ENCODE results near the gene HTRA3. TPM values are rescaled to one million over a fixed set of nuclear protein-coding genes. Genes with fewer than 3 reads are reported as not detected.

Gene HTRA3
- total RNA-seq, 1 experiment from 2014 or later: 2.3 TPM

- CTCF ChIA-PET: interaction anchor here (1.0 kb wide), 1 partner anchor 71 kb away, joined by 3 read pairs; no protein-coding TSS in a partner anchor
- no peaks in the 10 kb centered on the region; the same call in 1 of the 2 replicates for H3K27me3 Mint-ChIP-seq (ENCODE audit: low read depth)
- no peaks in the 10 kb centered on the region for H3K36me3 Mint-ChIP-seq
- POLR2A ChIA-PET: interaction anchor here (0.6 kb wide), 1 partner anchor 32 kb away, joined by 4 read pairs; no protein-coding TSS in a partner anchor
- ATAC-seq: no peak
- H3K4me1 Mint-ChIP-seq: no peaks in the 10 kb centered on the region
- no peak overlapping the region for H3K4me3 Mint-ChIP-seq
- TF ChIP-seq PRRX2 (CRISPR knock-in tag; IDR thresholded peaks at IDR 0.05): no peak
- DNase-seq (ENCODE audit: low spot score): no peak
- no peak overlapping the region for H3K27ac Mint-ChIP-seq
- no peaks in the 10 kb centered on the region for H3K9me3 Mint-ChIP-seq
Measured at GRCh38 chr4:8248091-8248490, 21.5 kb upstream of the HTRA3 start.

DNA sequence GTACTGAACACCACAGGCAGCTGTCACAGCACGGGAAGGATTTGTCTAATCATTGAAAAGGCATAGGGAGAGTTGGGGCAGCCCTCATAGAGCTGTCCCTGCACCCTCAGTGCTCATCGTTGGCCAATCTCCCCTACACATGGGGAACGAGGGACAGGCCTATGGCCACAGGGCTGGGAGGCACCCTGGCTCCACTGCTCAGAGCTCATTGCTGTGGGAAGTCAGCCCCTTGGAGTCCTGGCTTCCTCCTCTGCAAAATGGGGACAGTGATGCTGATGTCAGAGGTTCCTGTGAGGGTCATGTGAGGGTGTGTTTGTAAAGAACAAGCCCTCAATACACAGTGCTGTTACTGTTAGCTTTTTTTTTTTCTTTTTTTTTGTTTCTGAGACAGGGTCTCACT is 19.3 kb upstream of the HTRA3 start:
- Mint-ChIP-seq H3K4me1 (no peaks in the 10 kb centered on the region), H3K27me3 (ENCODE audit: low read depth) (no peaks in the 10 kb centered on the region), H3K4me3 (no peak overlapping the region), H3K27ac (no peak overlapping the region), H3K9me3 (0 out of 2 replicates have a peak, but pooled peaks cover 7% of the 10 kb centered on the region), H3K36me3 (no peaks in the 10 kb centered on the region)
- CTCF ChIA-PET: interaction anchor here (0.6 to 2.3 kb wide), 4 partner anchors 8 to 73 kb away, joined by 3 to 7 read pairs (median 4); no protein-coding TSS in a partner anchor
- TF ChIP-seq, protein P1, sequence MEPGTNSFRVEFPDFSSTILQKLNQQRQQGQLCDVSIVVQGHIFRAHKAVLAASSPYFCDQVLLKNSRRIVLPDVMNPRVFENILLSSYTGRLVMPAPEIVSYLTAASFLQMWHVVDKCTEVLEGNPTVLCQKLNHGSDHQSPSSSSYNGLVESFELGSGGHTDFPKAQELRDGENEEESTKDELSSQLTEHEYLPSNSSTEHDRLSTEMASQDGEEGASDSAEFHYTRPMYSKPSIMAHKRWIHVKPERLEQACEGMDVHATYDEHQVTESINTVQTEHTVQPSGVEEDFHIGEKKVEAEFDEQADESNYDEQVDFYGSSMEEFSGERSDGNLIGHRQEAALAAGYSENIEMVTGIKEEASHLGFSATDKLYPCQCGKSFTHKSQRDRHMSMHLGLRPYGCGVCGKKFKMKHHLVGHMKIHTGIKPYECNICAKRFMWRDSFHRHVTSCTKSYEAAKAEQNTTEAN (CRISPR knock-in tag; IDR thresholded peaks at IDR 0.05): no peak
- no peak for TF ChIP-seq NFE2L1 (CRISPR knock-in tag; IDR thresholded peaks at IDR 0.05)
- no peak for TF ChIP-seq ZNF512 (CRISPR knock-in tag; IDR thresholded peaks at IDR 0.05; ENCODE audit: borderline replicate concordance)
- TF ChIP-seq, protein P2, sequence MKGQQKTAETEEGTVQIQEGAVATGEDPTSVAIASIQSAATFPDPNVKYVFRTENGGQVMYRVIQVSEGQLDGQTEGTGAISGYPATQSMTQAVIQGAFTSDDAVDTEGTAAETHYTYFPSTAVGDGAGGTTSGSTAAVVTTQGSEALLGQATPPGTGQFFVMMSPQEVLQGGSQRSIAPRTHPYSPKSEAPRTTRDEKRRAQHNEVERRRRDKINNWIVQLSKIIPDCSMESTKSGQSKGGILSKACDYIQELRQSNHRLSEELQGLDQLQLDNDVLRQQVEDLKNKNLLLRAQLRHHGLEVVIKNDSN (CRISPR knock-in tag; IDR thresholded peaks at IDR 0.05): no peak
- TF ChIP-seq ERG (CRISPR knock-in tag; IDR thresholded peaks at IDR 0.05): no peak
- TF ChIP-seq ZNF232 (CRISPR knock-in tag; IDR thresholded peaks at IDR 0.05): no peak
- TF ChIP-seq, protein P3, sequence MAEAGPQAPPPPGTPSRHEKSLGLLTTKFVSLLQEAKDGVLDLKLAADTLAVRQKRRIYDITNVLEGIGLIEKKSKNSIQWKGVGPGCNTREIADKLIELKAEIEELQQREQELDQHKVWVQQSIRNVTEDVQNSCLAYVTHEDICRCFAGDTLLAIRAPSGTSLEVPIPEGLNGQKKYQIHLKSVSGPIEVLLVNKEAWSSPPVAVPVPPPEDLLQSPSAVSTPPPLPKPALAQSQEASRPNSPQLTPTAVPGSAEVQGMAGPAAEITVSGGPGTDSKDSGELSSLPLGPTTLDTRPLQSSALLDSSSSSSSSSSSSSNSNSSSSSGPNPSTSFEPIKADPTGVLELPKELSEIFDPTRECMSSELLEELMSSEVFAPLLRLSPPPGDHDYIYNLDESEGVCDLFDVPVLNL (CRISPR knock-in tag; IDR thresholded peaks at IDR 0.05; ENCODE audit: borderline replicate concordance, low read depth): no peak
- TF ChIP-seq, protein P4, sequence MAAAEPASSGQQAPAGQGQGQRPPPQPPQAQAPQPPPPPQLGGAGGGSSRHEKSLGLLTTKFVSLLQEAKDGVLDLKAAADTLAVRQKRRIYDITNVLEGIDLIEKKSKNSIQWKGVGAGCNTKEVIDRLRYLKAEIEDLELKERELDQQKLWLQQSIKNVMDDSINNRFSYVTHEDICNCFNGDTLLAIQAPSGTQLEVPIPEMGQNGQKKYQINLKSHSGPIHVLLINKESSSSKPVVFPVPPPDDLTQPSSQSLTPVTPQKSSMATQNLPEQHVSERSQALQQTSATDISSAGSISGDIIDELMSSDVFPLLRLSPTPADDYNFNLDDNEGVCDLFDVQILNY (CRISPR knock-in tag; IDR thresholded peaks at IDR 0.05): no peak
- TF ChIP-seq NFATC4 (CRISPR knock-in tag; IDR thresholded peaks at IDR 0.05): no peak
- TF ChIP-seq SP1 (CRISPR knock-in tag; conservative IDR thresholded peaks at IDR 0.05): no peak
- no peak for TF ChIP-seq ZNF138 (CRISPR knock-in tag; conservative IDR thresholded peaks at IDR 0.05)
- POLR2A ChIA-PET: interaction anchor here (0.7 kb wide), 1 partner anchor 558 kb away, joined by 3 read pairs; no protein-coding TSS in a partner anchor
- no peak for DNase-seq (ENCODE audit: low spot score)
- ATAC-seq: no peak

GRCh38 chr4:8250637-8251036 is 18.9 kb upstream of the HTRA3 start:
- ATAC-seq (no peak), DNase-seq (ENCODE audit: low spot score) (no peak)
- Mint-ChIP-seq H3K27me3 (ENCODE audit: low read depth) (no peaks in the 10 kb centered on the region), H3K9me3 (0 out of 2 replicates have a peak, but pooled peaks cover 7% of the 10 kb centered on the region), H3K27ac (no peak overlapping the region), H3K4me3 (no peak overlapping the region), H3K36me3 (no peaks in the 10 kb centered on the region), H3K4me1 (no peaks in the 10 kb centered on the region)
- TF ChIP-seq, protein P5, sequence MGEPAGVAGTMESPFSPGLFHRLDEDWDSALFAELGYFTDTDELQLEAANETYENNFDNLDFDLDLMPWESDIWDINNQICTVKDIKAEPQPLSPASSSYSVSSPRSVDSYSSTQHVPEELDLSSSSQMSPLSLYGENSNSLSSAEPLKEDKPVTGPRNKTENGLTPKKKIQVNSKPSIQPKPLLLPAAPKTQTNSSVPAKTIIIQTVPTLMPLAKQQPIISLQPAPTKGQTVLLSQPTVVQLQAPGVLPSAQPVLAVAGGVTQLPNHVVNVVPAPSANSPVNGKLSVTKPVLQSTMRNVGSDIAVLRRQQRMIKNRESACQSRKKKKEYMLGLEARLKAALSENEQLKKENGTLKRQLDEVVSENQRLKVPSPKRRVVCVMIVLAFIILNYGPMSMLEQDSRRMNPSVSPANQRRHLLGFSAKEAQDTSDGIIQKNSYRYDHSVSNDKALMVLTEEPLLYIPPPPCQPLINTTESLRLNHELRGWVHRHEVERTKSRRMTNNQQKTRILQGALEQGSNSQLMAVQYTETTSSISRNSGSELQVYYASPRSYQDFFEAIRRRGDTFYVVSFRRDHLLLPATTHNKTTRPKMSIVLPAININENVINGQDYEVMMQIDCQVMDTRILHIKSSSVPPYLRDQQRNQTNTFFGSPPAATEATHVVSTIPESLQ (CRISPR knock-in tag; IDR thresholded peaks at IDR 0.05): no peak
- no peak for TF ChIP-seq ZNF423 (CRISPR knock-in tag; IDR thresholded peaks at IDR 0.05)
- POLR2A ChIA-PET: interaction anchor here (0.7 kb wide), 1 partner anchor 559 kb away, joined by 3 read pairs; no protein-coding TSS in a partner anchor
- CTCF ChIA-PET: interaction anchor here (0.6 to 2.3 kb wide), 3 partner anchors 8 to 44 kb away, joined by 3 to 7 read pairs (median 5); no protein-coding TSS in a partner anchor
